Neural progenitor cell (in vitro differentiated cells): ENCODE measurements around the gene PFDN6.

Source experiments
- CTCF ChIP-seq: fragments of 200-600 bp; sonication (generic); IDR thresholded peaks from 2 replicates; pipeline ENCODE4 v1.5.1; 2017; ENCODE audit warnings: antibody characterized with exemption, mild to moderate bottlenecking
- EZH2 ChIP-seq: fragments of 200-600 bp; sonication (generic); IDR thresholded peaks from 2 replicates; pipeline ENCODE4 v1.6.1; 2017; ENCODE audit warnings: antibody characterized with exemption, mild to moderate bottlenecking, moderate library complexity

GRCh38 chr6:33264015-33264414, 25.4 kb upstream of the PFDN6 start:
- TF ChIP-seq EZH2, result no peak
- no peak for TF ChIP-seq CTCF
